Panc1 (cell line): ENCODE data around the gene AMZ1.

Experiments used
- CTCF ChIP-seq: fragments of 450-650 bp; IDR thresholded peaks from 2 replicates; pipeline ENCODE4 v1.5.1; 2017; ENCODE audit warnings: mild to moderate bottlenecking
- TCF7L2 ChIP-seq: IDR thresholded peaks from 2 replicates; pipeline ENCODE4 v1.6.1; 2011; ENCODE audit warnings: mild to moderate bottlenecking, low read depth, low read length, inconsistent platforms
- TF ChIP-seq, protein P1 (sequence below), 2 experiments: IDR thresholded peaks; 2 replicates each; pipeline ENCODE4 v1.6.1; 2011 to 2012; ENCODE audit warnings: low read depth in 2 of 2, control low read depth in 1 of 2, low read length in 1 of 2, mild to moderate bottlenecking in 1 of 2, moderate library complexity in 1 of 2; ENCODE audit not compliant: insufficient read depth in 1 of 2

DNA sequence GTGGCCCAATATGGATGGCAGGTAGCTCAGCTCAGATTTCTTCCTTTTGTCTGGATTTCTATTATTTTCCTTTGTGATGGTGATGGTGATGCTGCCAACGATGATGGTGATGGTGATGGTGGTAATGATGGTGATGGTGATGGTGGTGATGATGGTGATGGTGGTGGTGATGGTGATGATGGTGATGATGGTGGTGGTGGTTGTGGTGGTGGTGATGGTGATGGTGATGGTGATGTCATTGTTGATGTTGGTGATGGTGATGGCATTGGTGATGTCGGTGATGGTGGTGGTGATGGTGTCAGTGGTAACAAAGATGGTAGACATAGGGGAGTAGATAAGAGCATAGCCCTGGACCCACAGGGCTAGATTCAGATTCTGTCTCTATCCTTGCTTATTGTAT is 30.8 kb upstream of the AMZ1 start:
- TF ChIP-seq, protein P1, sequence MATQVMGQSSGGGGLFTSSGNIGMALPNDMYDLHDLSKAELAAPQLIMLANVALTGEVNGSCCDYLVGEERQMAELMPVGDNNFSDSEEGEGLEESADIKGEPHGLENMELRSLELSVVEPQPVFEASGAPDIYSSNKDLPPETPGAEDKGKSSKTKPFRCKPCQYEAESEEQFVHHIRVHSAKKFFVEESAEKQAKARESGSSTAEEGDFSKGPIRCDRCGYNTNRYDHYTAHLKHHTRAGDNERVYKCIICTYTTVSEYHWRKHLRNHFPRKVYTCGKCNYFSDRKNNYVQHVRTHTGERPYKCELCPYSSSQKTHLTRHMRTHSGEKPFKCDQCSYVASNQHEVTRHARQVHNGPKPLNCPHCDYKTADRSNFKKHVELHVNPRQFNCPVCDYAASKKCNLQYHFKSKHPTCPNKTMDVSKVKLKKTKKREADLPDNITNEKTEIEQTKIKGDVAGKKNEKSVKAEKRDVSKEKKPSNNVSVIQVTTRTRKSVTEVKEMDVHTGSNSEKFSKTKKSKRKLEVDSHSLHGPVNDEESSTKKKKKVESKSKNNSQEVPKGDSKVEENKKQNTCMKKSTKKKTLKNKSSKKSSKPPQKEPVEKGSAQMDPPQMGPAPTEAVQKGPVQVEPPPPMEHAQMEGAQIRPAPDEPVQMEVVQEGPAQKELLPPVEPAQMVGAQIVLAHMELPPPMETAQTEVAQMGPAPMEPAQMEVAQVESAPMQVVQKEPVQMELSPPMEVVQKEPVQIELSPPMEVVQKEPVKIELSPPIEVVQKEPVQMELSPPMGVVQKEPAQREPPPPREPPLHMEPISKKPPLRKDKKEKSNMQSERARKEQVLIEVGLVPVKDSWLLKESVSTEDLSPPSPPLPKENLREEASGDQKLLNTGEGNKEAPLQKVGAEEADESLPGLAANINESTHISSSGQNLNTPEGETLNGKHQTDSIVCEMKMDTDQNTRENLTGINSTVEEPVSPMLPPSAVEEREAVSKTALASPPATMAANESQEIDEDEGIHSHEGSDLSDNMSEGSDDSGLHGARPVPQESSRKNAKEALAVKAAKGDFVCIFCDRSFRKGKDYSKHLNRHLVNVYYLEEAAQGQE (IDR thresholded peaks at IDR 0.05; ENCODE audit: insufficient read depth in 1 of 2, low read depth in 2 of 2, low read length in 1 of 2) = no peak
- TF ChIP-seq CTCF (no peak), TCF7L2 (no peak)
